Panc1 (cell line): ENCODE measurements around the gene ZNF579. TPM values are rescaled to one million over a fixed set of nuclear protein-coding genes. Genes with fewer than 3 reads are reported as not detected.

Experiments used
- ATAC-seq: fragments of 200-7000 bp; cut with Tn5 transposase; 2 replicates; pipeline ENCODE4 v1.9.1; 2020; ENCODE audit warnings: mild to moderate bottlenecking, moderate library complexity
- BruUV-seq: library from RNA; stranded (reverse); fragments of 400-500 nt; replicated peaks from 2 replicates; lab custom pipeline; 2021; lab: Mats Ljungman, UMichigan
- CTCF ChIA-PET: fragments of 300-600 bp; sonication (Branson Sonifier 250); formaldehyde crosslinking; loops from one replicate; lab custom pipeline; 2022; ENCODE audit warnings: antibody characterized with exemption; lab: Charles Lee
- POLR2A ChIA-PET: fragments of 300-600 bp; sonication (Branson Sonifier 250); formaldehyde crosslinking; loops from one replicate; lab custom pipeline; 2022; ENCODE audit warnings: antibody characterized with exemption; lab: Charles Lee
- DNase-seq: peaks from one replicate; pipeline ENCODE4 v3.0.0-alpha.2; 2010; ENCODE audit warnings: low read depth, low spot score
- H3K27ac ChIP-seq: 2 replicates; pipeline ENCODE4 v1.5.1; 2011; ENCODE audit warnings: mild to moderate bottlenecking, low read length, inconsistent platforms
- H3K27me3 ChIP-seq: fragments of 200-500 bp; sonication (Bioruptor generic); 2 replicates; pipeline ENCODE4 v1.6.0; 2014; ENCODE audit warnings: low read length, inconsistent platforms; ENCODE audit not compliant: control insufficient read depth, insufficient read depth
- H3K36me3 ChIP-seq: fragments of 200-500 bp; sonication (Bioruptor generic); 2 replicates; pipeline ENCODE4 v1.5.1; 2014; ENCODE audit warnings: inconsistent platforms, mild to moderate bottlenecking, low read length, moderate library complexity; ENCODE audit not compliant: control insufficient read depth, insufficient read depth
- H3K4me1 ChIP-seq: 2 replicates; pipeline ENCODE4 v1.5.1; 2011; ENCODE audit warnings: inconsistent platforms, mild to moderate bottlenecking, low read length, moderate library complexity; ENCODE audit not compliant: control insufficient read depth, insufficient read depth
- H3K4me3 ChIP-seq, 2 experiments: 2 replicates each; pipeline ENCODE4 v1.5.1; 2011 to 2012; ENCODE audit warnings: low read depth in 2 of 2, low read length in 2 of 2, mild to moderate bottlenecking in 2 of 2, inconsistent platforms in 1 of 2, moderate library complexity in 1 of 2
- H3K9me3 ChIP-seq: fragments of 200-500 bp; sonication (Bioruptor generic); 2 replicates; pipeline ENCODE4 v1.5.1; 2014; ENCODE audit warnings: low read depth, mild to moderate bottlenecking, inconsistent platforms, low read length, moderate library complexity; ENCODE audit not compliant: control insufficient read depth, insufficient read depth
- POLR2AphosphoS5 ChIP-seq: IDR thresholded peaks from 2 replicates; pipeline ENCODE4 v1.6.1; 2012; ENCODE audit warnings: mild to moderate bottlenecking, low read depth, low read length, moderate library complexity
- SIN3A ChIP-seq: IDR thresholded peaks from 2 replicates; pipeline ENCODE4 v1.6.1; 2012; ENCODE audit warnings: low read depth, mild to moderate bottlenecking, low read length, moderate library complexity, borderline replicate concordance; ENCODE audit not compliant: insufficient read depth
- TCF7L2 ChIP-seq: IDR thresholded peaks from 2 replicates; pipeline ENCODE4 v1.6.1; 2011; ENCODE audit warnings: mild to moderate bottlenecking, low read depth, low read length, inconsistent platforms
- in situ Hi-C: cut with HindIII; loops from 2 replicates; pipeline ENCODE4 v1.10.0; 2016; ENCODE audit warnings: low sequenced_read_pairs, low pct_unique_long_range_greater_than_20kb
- intact Hi-C: fragments of 100-400 bp; cut with micrococcal nuclease; formaldehyde crosslinking; loops from one replicate; pipeline ENCODE4 v1.10.0; 2022; ENCODE audit not compliant: unreplicated experiment
- total RNA-seq: library from RNA; stranded (reverse); gene quantifications from one replicate; pipeline ENCODE4 v1.2.1, GENCODE V29; 2021; ENCODE audit not compliant: unreplicated experiment
- TF ChIP-seq, protein P1 (sequence below): fragments of 450-650 bp; IDR thresholded peaks from 2 replicates; pipeline ENCODE4 v1.5.1; 2017; ENCODE audit warnings: mild to moderate bottlenecking
- TF ChIP-seq, protein P2 (sequence below), 2 experiments: IDR thresholded peaks; 2 replicates each; pipeline ENCODE4 v1.6.1; 2011 to 2012; ENCODE audit warnings: low read depth in 2 of 2, control low read depth in 1 of 2, low read length in 1 of 2, mild to moderate bottlenecking in 1 of 2, moderate library complexity in 1 of 2; ENCODE audit not compliant: insufficient read depth in 1 of 2

Gene ZNF579
- total RNA-seq, 1 experiment from 2014 or later, result 39.5 TPM

- Histone ChIP-seq H3K27ac (no peak overlapping the region), H3K4me3 (no peak overlapping the region), H3K27me3 (no peaks in the 10 kb centered on the region), H3K4me1 (no peaks in the 10 kb centered on the region), H3K36me3 (no peaks in the 10 kb centered on the region), H3K9me3 (no peaks in the 10 kb centered on the region)
- ATAC-seq (no peak), DNase-seq (no peak)
- TF ChIP-seq, protein P1, sequence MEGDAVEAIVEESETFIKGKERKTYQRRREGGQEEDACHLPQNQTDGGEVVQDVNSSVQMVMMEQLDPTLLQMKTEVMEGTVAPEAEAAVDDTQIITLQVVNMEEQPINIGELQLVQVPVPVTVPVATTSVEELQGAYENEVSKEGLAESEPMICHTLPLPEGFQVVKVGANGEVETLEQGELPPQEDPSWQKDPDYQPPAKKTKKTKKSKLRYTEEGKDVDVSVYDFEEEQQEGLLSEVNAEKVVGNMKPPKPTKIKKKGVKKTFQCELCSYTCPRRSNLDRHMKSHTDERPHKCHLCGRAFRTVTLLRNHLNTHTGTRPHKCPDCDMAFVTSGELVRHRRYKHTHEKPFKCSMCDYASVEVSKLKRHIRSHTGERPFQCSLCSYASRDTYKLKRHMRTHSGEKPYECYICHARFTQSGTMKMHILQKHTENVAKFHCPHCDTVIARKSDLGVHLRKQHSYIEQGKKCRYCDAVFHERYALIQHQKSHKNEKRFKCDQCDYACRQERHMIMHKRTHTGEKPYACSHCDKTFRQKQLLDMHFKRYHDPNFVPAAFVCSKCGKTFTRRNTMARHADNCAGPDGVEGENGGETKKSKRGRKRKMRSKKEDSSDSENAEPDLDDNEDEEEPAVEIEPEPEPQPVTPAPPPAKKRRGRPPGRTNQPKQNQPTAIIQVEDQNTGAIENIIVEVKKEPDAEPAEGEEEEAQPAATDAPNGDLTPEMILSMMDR, result no peak
- TF ChIP-seq SIN3A, result no peak
- TF ChIP-seq, protein P2, sequence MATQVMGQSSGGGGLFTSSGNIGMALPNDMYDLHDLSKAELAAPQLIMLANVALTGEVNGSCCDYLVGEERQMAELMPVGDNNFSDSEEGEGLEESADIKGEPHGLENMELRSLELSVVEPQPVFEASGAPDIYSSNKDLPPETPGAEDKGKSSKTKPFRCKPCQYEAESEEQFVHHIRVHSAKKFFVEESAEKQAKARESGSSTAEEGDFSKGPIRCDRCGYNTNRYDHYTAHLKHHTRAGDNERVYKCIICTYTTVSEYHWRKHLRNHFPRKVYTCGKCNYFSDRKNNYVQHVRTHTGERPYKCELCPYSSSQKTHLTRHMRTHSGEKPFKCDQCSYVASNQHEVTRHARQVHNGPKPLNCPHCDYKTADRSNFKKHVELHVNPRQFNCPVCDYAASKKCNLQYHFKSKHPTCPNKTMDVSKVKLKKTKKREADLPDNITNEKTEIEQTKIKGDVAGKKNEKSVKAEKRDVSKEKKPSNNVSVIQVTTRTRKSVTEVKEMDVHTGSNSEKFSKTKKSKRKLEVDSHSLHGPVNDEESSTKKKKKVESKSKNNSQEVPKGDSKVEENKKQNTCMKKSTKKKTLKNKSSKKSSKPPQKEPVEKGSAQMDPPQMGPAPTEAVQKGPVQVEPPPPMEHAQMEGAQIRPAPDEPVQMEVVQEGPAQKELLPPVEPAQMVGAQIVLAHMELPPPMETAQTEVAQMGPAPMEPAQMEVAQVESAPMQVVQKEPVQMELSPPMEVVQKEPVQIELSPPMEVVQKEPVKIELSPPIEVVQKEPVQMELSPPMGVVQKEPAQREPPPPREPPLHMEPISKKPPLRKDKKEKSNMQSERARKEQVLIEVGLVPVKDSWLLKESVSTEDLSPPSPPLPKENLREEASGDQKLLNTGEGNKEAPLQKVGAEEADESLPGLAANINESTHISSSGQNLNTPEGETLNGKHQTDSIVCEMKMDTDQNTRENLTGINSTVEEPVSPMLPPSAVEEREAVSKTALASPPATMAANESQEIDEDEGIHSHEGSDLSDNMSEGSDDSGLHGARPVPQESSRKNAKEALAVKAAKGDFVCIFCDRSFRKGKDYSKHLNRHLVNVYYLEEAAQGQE (IDR thresholded peaks at IDR 0.05; ENCODE audit: insufficient read depth in 1 of 2, low read depth in 2 of 2, low read length in 1 of 2), result no peak
- intact Hi-C loops, result no loop called here
- POLR2A ChIA-PET, result no interaction called here
- in situ Hi-C loops, result no loop called here
- no TSS peak for BruUV-seq
- CTCF ChIA-PET, result no interaction called here
Observed at GRCh38 chr19:55616395-55616875, 35.8 kb upstream of the ZNF579 start.

- TF ChIP-seq TCF7L2, result no peak
- TF ChIP-seq, protein P2 (IDR thresholded peaks at IDR 0.05; ENCODE audit: insufficient read depth in 1 of 2, low read depth in 2 of 2, low read length in 1 of 2), result no peak
- TF ChIP-seq SIN3A, result no peak
- TF ChIP-seq, protein P1, result no peak
- TF ChIP-seq POLR2AphosphoS5, result no peak
- no peak overlapping the region for H3K27ac ChIP-seq
- ATAC-seq (no peak), DNase-seq (no peak)
- intact Hi-C loops, result no loop called here
- no peaks in the 10 kb centered on the region for H3K27me3 ChIP-seq
- ChIA-PET CTCF (no interaction called here), POLR2A (no interaction called here)
- BruUV-seq, result no TSS peak
- in situ Hi-C loops, result no loop called here
- H3K36me3 ChIP-seq, result no peaks in the 10 kb centered on the region
- no peak overlapping the region for H3K4me3 ChIP-seq
- no peaks in the 10 kb centered on the region for H3K4me1 ChIP-seq
- H3K9me3 ChIP-seq, result no peaks in the 10 kb centered on the region
Observed at GRCh38 chr19:55615543-55616394, 35.1 kb upstream of the ZNF579 start.
